Activated CD4-positive, CD25-positive, alpha-beta regulatory T cell (primary cell): ENCODE results near the gene NPB.

ENCODE experiments used
- DNase-seq, 4 experiments: peaks; one replicate each; lab custom pipeline; 2025; lab: John Stamatoyannopoulos, UW

Gene NPB

GRCh38 chr17:81869221-81870130 lies 32.6 kb upstream of the NPB start:
- DNase-seq = no peak

GRCh38 chr17:81870131-81870980 lies 31.7 kb upstream of the NPB start:
- DNase-seq = no peak

GRCh38 chr17:81870981-81871386 lies 31.1 kb upstream of the NPB start, which contains the start of gene ARHGDIA:
Gene ARHGDIA (minus strand): TSS chr17:81871337. CDS start chr17:81869930, 1,407 bp downstream.
- DNase-seq = no peak

- peak; percentile 88 to 94 (median 94) for DNase-seq
Measured at GRCh38 chr17:81871387-81872230, 30.4 kb upstream of the NPB start.

- no peak for DNase-seq
Measured at GRCh38 chr17:81877569-81877968, 24.5 kb upstream of the NPB start.

- no peak for DNase-seq
Measured at GRCh38 chr17:81878294-81878693, 23.7 kb upstream of the NPB start.

GRCh38 chr17:81879121-81879520 lies 22.9 kb upstream of the NPB start:
- no peak for DNase-seq

GRCh38 chr17:81884520-81884919 lies 17.5 kb upstream of the NPB start:
- DNase-seq = no peak

GRCh38 chr17:81884968-81885367 lies 17.1 kb upstream of the NPB start:
- no peak for DNase-seq

GRCh38 chr17:81885454-81885853 lies 16.6 kb upstream of the NPB start:
- DNase-seq = no peak

- no peak for DNase-seq
Measured at GRCh38 chr17:81885869-81886548, 16.0 kb upstream of the NPB start.

- DNase-seq = no peak
Measured at GRCh38 chr17:81888105-81888987, 13.7 kb upstream of the NPB start.

GRCh38 chr17:81888988-81889595 lies 12.9 kb upstream of the NPB start:
- DNase-seq = no peak

- no peak for DNase-seq
Measured at GRCh38 chr17:81889602-81890001, 12.4 kb upstream of the NPB start.

- no peak for DNase-seq
Measured at GRCh38 chr17:81890447-81891302, 11.4 kb upstream of the NPB start.

GRCh38 chr17:81891303-81891552 lies 10.8 kb upstream of the NPB start:
- no peak for DNase-seq

GRCh38 chr17:81895400-81895799 lies 6.6 kb upstream of the NPB start:
- DNase-seq = no peak

- DNase-seq = no peak
Measured at GRCh38 chr17:81898029-81898866, 3.8 kb upstream of the NPB start.
